BE2C (cell line): ENCODE data around the gene ITGA6.

Experiments used
- DNase-seq: peaks from one replicate; pipeline ENCODE4 v3.0.0-alpha.2; 2020
- H3K27me3 ChIP-seq: fragments of 250-450 bp; sonication (Bioruptor Pico); 2 replicates; pipeline ENCODE4 v1.5.1; 2020; ENCODE audit warnings: mild to moderate bottlenecking
- H3K36me3 ChIP-seq: fragments of 250-450 bp; sonication (Bioruptor Pico); 2 replicates; pipeline ENCODE4 v1.5.1; 2020; ENCODE audit warnings: mild to moderate bottlenecking
- H3K4me1 ChIP-seq: fragments of 250-450 bp; sonication (Bioruptor Pico); 2 replicates; pipeline ENCODE4 v1.5.1; 2020
- H3K4me3 ChIP-seq: 2 replicates; pipeline ENCODE4 v1.5.1; 2011; ENCODE audit warnings: low read depth, low read length
- H3K9me3 ChIP-seq: fragments of 250-450 bp; sonication (Bioruptor Pico); 2 replicates; pipeline ENCODE4 v1.5.1; 2020
- TF ChIP-seq, protein P1 (sequence below): IDR thresholded peaks from 2 replicates; pipeline ENCODE4 v1.5.1; 2012; ENCODE audit warnings: mild to moderate bottlenecking, low read depth, low read length

ITGA6 gene

DNA sequence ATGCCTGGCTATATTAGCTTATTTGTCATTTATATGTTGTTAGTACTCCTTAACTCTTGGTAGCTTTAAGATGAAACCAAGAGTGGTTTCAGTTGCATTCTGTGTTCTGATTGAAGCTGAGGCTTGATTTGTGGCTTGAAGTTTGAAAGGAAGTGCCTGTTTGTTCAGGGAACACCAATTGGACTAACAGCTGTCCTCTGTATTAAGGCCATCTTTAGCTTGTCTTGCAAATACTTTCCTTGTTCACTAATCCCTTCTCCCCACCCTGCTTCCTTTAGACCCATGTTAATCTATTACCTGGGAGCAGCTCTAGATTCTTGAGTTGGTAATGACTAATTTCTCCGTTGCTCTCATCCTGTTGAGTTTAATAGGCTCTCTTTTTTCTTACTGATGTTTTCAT, 13.4 kb downstream of the ITGA6 start:
- no peaks in the 10 kb centered on the region for H3K27me3 ChIP-seq
- no peaks in the 10 kb centered on the region for H3K36me3 ChIP-seq
- TF ChIP-seq, protein P1, sequence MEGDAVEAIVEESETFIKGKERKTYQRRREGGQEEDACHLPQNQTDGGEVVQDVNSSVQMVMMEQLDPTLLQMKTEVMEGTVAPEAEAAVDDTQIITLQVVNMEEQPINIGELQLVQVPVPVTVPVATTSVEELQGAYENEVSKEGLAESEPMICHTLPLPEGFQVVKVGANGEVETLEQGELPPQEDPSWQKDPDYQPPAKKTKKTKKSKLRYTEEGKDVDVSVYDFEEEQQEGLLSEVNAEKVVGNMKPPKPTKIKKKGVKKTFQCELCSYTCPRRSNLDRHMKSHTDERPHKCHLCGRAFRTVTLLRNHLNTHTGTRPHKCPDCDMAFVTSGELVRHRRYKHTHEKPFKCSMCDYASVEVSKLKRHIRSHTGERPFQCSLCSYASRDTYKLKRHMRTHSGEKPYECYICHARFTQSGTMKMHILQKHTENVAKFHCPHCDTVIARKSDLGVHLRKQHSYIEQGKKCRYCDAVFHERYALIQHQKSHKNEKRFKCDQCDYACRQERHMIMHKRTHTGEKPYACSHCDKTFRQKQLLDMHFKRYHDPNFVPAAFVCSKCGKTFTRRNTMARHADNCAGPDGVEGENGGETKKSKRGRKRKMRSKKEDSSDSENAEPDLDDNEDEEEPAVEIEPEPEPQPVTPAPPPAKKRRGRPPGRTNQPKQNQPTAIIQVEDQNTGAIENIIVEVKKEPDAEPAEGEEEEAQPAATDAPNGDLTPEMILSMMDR, result no peak
- no peaks in the 10 kb centered on the region for H3K9me3 ChIP-seq
- DNase-seq, result no peak
- H3K4me1 ChIP-seq, result no peaks in the 10 kb centered on the region
- H3K4me3 ChIP-seq, result no peak overlapping the region

DNA sequence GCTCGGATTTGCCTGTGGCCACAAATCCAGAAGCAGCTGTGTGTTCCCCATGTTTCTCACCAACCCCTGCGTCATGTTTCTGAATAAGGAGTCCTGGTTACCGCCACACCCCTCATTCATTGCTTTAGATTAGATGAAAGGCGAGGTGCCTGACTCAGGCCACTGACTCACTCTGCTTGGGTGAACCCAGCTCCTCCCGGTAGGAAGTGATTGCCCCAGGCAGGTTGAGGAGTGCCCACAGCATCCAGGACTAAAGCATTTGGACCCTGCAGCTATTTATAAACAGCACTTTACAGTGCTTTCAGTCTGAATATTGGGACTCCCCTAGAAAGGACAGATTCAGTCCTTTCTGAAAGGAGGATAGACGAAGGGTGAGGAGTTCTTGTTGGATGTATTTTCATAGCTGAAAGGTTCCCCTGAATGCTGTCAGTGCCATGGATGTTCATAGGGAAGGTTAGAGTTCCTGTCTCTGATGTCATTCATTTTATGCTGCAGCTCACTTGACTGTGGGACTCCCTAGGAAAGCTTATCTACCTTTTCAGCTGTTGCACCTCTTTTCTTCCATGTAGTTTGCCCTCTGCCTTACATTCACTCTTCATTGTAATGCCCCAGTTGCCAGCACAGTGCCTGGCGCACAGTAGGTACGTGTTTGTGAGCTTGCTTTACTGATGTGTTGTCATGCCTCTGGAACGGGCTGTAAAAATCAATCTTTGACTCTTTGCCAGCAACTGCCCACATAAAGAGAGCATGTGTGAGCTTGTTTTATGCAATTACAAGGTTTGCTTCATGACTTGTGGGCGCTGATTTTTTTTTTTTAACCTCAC, 14.9 kb downstream of the ITGA6 start:
- Histone ChIP-seq H3K4me3 (no peak overlapping the region), H3K9me3 (no peaks in the 10 kb centered on the region), H3K27me3 (no peaks in the 10 kb centered on the region), H3K36me3 (no peaks in the 10 kb centered on the region), H3K4me1 (no peaks in the 10 kb centered on the region)
- TF ChIP-seq, protein P1, result no peak
- DNase-seq, result no peak

DNA sequence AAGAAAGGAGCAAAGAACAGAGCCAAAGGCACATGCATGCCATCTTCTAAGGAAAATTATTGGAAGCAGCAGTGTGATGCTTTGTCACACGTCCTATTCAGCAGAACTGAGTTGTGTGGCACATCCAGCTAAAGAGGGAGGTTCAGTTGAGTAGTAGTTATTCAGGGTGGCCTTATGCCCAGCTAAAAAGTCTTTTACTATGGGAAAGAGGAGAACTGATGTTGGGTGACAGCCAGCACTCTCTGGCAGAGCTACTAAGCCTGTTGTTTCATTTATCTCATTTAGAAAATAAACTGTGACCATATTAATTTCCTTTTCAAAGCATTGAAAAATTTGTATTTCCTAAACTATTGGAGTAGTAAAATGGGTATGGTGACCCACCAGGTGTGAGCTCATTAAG, 18.5 kb downstream of the ITGA6 start:
- no peak for DNase-seq
- Histone ChIP-seq H3K4me3 (no peak overlapping the region), H3K4me1 (no peaks in the 10 kb centered on the region), H3K36me3 (no peaks in the 10 kb centered on the region), H3K27me3 (no peaks in the 10 kb centered on the region), H3K9me3 (no peaks in the 10 kb centered on the region)
- TF ChIP-seq, protein P1, result no peak

DNA sequence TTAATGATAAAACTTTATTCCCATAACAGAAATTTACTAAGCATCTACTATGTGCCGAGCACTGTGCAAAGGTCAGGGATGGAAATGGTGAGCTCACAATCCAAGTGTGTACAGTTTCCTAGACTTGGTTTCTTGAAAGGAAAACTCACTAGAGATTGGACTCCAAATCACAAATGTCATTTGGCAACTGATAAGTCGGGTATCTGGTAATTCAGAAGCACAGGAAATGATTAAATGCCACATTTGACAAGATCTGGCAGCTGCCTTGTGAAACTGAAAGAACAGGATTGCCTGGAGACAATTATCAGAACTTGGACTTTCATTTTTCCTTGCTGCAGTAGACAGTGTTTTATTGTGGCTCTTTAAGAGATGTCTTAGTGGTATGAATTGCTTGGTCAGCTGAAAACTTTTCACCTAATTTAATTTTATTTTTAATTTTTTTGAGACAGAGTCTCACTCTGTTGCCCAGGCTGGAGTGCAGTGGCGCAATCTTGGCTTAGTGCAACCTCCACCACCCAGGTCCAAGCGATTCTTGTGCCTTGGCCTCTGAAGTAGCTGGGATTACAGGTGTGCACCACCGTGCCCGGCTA, 19.2 kb downstream of the ITGA6 start:
- TF ChIP-seq, protein P1, result no peak
- H3K36me3 ChIP-seq, result no peaks in the 10 kb centered on the region
- no peaks in the 10 kb centered on the region for H3K4me1 ChIP-seq
- H3K4me3 ChIP-seq, result no peak overlapping the region
- no peaks in the 10 kb centered on the region for H3K9me3 ChIP-seq
- no peaks in the 10 kb centered on the region for H3K27me3 ChIP-seq
- no peak for DNase-seq

DNA sequence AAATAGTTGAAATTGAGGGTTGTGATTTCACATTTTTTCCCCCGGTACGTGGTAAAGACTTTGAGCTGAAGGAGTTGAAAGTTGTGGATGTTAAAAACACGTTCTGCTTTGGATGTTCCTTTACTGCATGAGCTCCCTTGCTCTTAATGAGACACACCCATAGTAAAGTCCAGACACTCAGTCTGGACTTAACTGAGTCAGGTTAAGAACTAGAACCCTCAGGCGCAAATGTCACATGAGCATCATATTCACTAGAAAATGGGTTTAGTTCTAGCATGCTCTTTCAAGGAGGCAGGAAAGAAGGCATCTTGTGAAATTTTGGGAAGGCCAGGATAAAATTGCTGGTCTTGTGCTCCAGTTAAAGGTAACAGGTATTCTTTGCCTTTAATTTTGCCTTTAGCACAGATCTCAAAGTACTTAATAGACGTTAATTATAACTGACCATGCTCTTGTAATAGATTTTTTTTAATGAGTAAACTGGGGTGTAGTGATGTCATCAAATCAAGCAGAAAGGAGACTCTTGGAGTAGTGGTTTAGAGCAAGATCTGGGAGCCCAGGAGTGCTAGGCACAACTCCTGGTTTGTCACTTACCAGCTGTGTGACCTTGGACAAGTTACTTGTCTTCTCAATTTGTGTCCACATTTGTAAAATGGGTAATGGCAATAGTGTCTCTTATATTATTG, 20.6 kb downstream of the ITGA6 start:
- H3K27me3 ChIP-seq, result no peaks in the 10 kb centered on the region
- TF ChIP-seq, protein P1, result no peak
- H3K9me3 ChIP-seq, result no peaks in the 10 kb centered on the region
- H3K36me3 ChIP-seq, result no peaks in the 10 kb centered on the region
- H3K4me1 ChIP-seq, result no peaks in the 10 kb centered on the region
- H3K4me3 ChIP-seq, result no peak overlapping the region
- DNase-seq, result no peak
